Measurements from ENCODE around the gene MYO3A.

Gene MYO3A

DNA sequence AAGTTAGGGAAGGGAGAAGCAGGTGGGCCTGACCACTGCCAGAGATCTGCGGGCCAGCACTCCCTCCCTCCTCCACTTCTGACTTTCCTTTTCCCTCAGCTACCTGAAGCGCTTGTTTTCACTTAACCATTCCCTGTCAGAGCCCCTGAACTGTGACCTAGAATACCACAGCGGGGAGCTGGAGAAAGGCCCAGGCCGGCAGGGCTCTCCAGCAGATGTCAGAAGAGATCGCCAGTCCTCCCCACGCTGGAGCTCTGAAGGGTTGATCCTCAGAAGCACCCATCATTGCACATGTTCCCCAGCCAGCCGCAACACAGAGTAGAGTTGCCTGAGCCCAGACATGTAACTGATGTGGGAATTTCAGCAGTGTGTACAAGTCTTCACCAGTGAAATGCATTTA lies 238.1 kb downstream of the MYO3A start:
- H3K18ac ChIP-seq (ENCODE audit: low read length) = no peak overlapping the region
- H2AFZ ChIP-seq (ENCODE audit: low read length) = no peak overlapping the region
- H2AK5ac ChIP-seq (ENCODE audit: low read depth, low read length) = no peak overlapping the region
- H2BK12ac ChIP-seq (ENCODE audit: low read length) = no peak overlapping the region
- no peaks in the 10 kb centered on the region for H3K79me1 ChIP-seq (ENCODE audit: low read depth, low read length)
- H3K27me3 ChIP-seq (ENCODE audit: control insufficient read depth in 3 of 3, insufficient read depth in 3 of 3, low read depth in 1 of 3, low read length in 3 of 3) = no peaks in the 10 kb centered on the region
- H3K4ac ChIP-seq (ENCODE audit: low read length) = no peak overlapping the region
- DNase-seq (ENCODE audit: low spot score) = no peak
- H3K14ac ChIP-seq (ENCODE audit: low read length) = no peak overlapping the region
- no peak overlapping the region for H2BK15ac ChIP-seq (ENCODE audit: low read length)
- no peak overlapping the region for H3K23ac ChIP-seq (ENCODE audit: low read depth, low read length, poor library complexity)
- no peak overlapping the region for H3K27ac ChIP-seq (replicated peaks; ENCODE audit: low read length)
- no peak overlapping the region for H2BK120ac ChIP-seq (ENCODE audit: low read depth, low read length)
- no peak overlapping the region for H4K8ac ChIP-seq (ENCODE audit: low read depth, low read length)
- H2BK5ac ChIP-seq (ENCODE audit: low read length) = no peak overlapping the region
- no peak overlapping the region for H4K91ac ChIP-seq (ENCODE audit: low read depth, low read length, poor library complexity)
- no peak overlapping the region for H3K9ac ChIP-seq (ENCODE audit: low read depth, low read length, poor library complexity)
- no peak overlapping the region for H3K4me2 ChIP-seq (ENCODE audit: insufficient read depth, low read length, poor library complexity, severe bottlenecking)
- peaks cover 0 to 8% of the 10 kb centered on the region in 2 donors for H3K4me1 ChIP-seq (ENCODE audit: control insufficient read depth in 2 of 2, insufficient read depth in 1 of 2, low read depth in 1 of 2, low read length in 2 of 2)
- H3K36me3 ChIP-seq (replicated peaks in 1 of 2; ENCODE audit: control insufficient read depth in 2 of 2, insufficient read depth in 2 of 2, low read length in 2 of 2) = no peaks in the 10 kb centered on the region
- no CpG with 5 or more reads among the region's 7 CpGs for WGBS, 2 donors (ENCODE audit: extremely low coverage in 2 of 2, insufficient read length in 2 of 2, insufficient replicate concordance in 1 of 2)
- H3K9me3 ChIP-seq (replicated peaks in 1 of 2; ENCODE audit: control insufficient read depth in 2 of 2, insufficient read depth in 1 of 2, low read depth in 1 of 2, low read length in 2 of 2) = no peaks in the 10 kb centered on the region
- H3K4me3 ChIP-seq (ENCODE audit: low read length in 2 of 2) = no peak overlapping the region

DNA sequence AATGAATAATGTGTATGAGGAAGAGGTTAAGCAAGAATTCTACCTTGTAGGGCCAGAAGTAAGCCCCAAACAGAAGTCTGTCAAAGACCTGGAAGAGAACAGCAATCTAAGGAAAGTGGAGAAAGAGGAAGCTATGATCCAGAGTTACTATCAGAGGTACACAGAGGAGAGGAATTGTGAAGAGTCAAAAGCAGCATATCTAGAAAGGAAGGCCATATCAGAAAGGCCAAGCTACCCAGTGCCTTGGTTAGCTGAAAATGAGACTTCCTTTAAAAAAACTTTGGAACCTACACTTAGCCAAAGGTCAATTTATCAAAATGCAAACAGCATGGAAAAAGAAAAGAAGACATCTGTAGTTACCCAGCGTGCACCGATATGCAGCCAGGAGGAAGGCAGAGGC lies 239.8 kb downstream of the MYO3A start:
- H3K4me2 ChIP-seq (ENCODE audit: insufficient read depth, low read length, poor library complexity, severe bottlenecking) = no peak overlapping the region
- no peaks in the 10 kb centered on the region for H3K9me3 ChIP-seq (replicated peaks in 1 of 2; ENCODE audit: control insufficient read depth in 2 of 2, insufficient read depth in 1 of 2, low read depth in 1 of 2, low read length in 2 of 2)
- H2AFZ ChIP-seq (ENCODE audit: low read length) = no peak overlapping the region
- no peak overlapping the region for H4K8ac ChIP-seq (ENCODE audit: low read depth, low read length)
- no peak for DNase-seq (ENCODE audit: low spot score)
- H3K36me3 ChIP-seq (replicated peaks in 1 of 2; ENCODE audit: control insufficient read depth in 2 of 2, insufficient read depth in 2 of 2, low read length in 2 of 2) = no peaks in the 10 kb centered on the region
- WGBS, 2 donors (ENCODE audit: extremely low coverage in 2 of 2, insufficient read length in 2 of 2, insufficient replicate concordance in 1 of 2) = no CpG with 5 or more reads among the region's 2 CpGs
- no peak overlapping the region for H2AK5ac ChIP-seq (ENCODE audit: low read depth, low read length)
- no peak overlapping the region for H3K27ac ChIP-seq (replicated peaks; ENCODE audit: low read length)
- H3K14ac ChIP-seq (ENCODE audit: low read length) = no peak overlapping the region
- H3K23ac ChIP-seq (ENCODE audit: low read depth, low read length, poor library complexity) = no peak overlapping the region
- H3K4me1 ChIP-seq (ENCODE audit: control insufficient read depth in 2 of 2, insufficient read depth in 1 of 2, low read depth in 1 of 2, low read length in 2 of 2) = peaks cover 0 to 9% of the 10 kb centered on the region in 2 donors
- H3K4me3 ChIP-seq (ENCODE audit: low read length in 2 of 2) = no peak overlapping the region
- no peaks in the 10 kb centered on the region for H3K79me1 ChIP-seq (ENCODE audit: low read depth, low read length)
- H2BK120ac ChIP-seq (ENCODE audit: low read depth, low read length) = no peak overlapping the region
- no peak overlapping the region for H3K4ac ChIP-seq (ENCODE audit: low read length)
- H2BK5ac ChIP-seq (ENCODE audit: low read length) = no peak overlapping the region
- H3K9ac ChIP-seq (ENCODE audit: low read depth, low read length, poor library complexity) = no peak overlapping the region
- no peaks in the 10 kb centered on the region for H3K27me3 ChIP-seq (ENCODE audit: control insufficient read depth in 3 of 3, insufficient read depth in 3 of 3, low read depth in 1 of 3, low read length in 3 of 3)
- H2BK15ac ChIP-seq (ENCODE audit: low read length) = no peak overlapping the region
- H3K18ac ChIP-seq (ENCODE audit: low read length) = no peak overlapping the region
- no peak overlapping the region for H2BK12ac ChIP-seq (ENCODE audit: low read length)
- no peak overlapping the region for H4K91ac ChIP-seq (ENCODE audit: low read depth, low read length, poor library complexity)

DNA sequence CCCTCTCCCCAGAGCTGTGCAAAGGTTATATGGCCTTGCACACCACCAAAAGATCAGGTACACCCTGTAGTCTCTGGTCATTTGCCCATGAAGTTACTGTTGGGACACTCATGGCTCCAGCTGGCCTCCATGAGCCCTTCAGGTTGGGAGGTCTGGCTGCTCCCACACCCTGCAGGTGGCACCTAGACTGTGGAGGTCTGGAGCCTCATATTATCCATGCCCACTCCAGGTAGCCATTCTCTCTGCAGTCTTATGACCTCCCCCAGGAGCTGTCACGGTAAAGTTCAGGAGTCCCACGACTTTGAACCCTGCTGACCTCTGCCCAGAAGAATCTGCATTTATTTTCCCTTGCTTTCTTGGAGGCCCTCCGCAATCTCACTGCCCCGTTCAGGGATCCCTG lies 243.3 kb downstream of the MYO3A start:
- no peak overlapping the region for H3K23ac ChIP-seq (ENCODE audit: low read depth, low read length, poor library complexity)

DNA sequence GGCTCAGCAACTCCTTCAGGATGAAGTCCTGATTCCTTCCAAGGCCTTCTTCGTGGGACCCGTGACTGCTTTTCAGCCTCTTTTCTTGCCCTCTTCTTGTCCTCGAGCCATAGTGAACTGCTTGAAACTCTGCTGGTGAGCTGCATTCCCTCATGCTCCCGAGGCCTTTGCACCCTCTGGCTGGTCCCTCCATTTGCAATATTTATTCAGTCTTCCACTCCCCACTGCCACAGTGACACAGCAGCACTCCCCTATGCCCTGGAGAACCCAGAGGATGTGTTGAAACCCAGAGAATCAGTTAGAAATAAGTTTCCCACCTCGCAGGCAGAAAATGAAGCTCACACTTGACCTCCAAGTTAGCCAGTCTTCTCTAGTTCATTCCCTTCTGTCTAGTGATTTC lies 260.2 kb downstream of the MYO3A start:
- no peak for DNase-seq (ENCODE audit: low spot score)
- Histone ChIP-seq H3K4me2 (ENCODE audit: insufficient read depth, low read length, poor library complexity, severe bottlenecking) (no peak overlapping the region), H3K27ac (replicated peaks; ENCODE audit: low read length) (no peak overlapping the region), H2BK5ac (ENCODE audit: low read length) (no peak overlapping the region), H2BK15ac (ENCODE audit: low read length) (no peak overlapping the region), H4K8ac (ENCODE audit: low read depth, low read length) (no peak overlapping the region), H2BK12ac (ENCODE audit: low read length) (no peak overlapping the region), H3K4ac (ENCODE audit: low read length) (no peak overlapping the region), H3K27me3 (ENCODE audit: control insufficient read depth in 3 of 3, insufficient read depth in 3 of 3, low read depth in 1 of 3, low read length in 3 of 3) (no peaks in the 10 kb centered on the region), H3K9me3 (replicated peaks in 1 of 2; ENCODE audit: control insufficient read depth in 2 of 2, insufficient read depth in 1 of 2, low read depth in 1 of 2, low read length in 2 of 2) (no peaks in the 10 kb centered on the region), H3K4me1 (ENCODE audit: control insufficient read depth in 2 of 2, insufficient read depth in 1 of 2, low read depth in 1 of 2, low read length in 2 of 2) (no peaks in the 10 kb centered on the region), H2AK5ac (ENCODE audit: low read depth, low read length) (no peak overlapping the region), H3K4me3 (ENCODE audit: low read length in 2 of 2) (no peak overlapping the region), H3K79me1 (ENCODE audit: low read depth, low read length) (no peaks in the 10 kb centered on the region), H3K36me3 (replicated peaks in 1 of 2; ENCODE audit: control insufficient read depth in 2 of 2, insufficient read depth in 2 of 2, low read length in 2 of 2) (no peaks in the 10 kb centered on the region), H3K23ac (ENCODE audit: low read depth, low read length, poor library complexity) (no peak overlapping the region), H2AFZ (ENCODE audit: low read length) (no peak overlapping the region), H2BK120ac (ENCODE audit: low read depth, low read length) (no peak overlapping the region), H4K91ac (ENCODE audit: low read depth, low read length, poor library complexity) (no peak overlapping the region), H3K9ac (ENCODE audit: low read depth, low read length, poor library complexity) (no peak overlapping the region), H3K14ac (ENCODE audit: low read length) (no peak overlapping the region), H3K18ac (ENCODE audit: low read length) (no peak overlapping the region)
- no CpG with 5 or more reads among the region's 5 CpGs for WGBS, 2 donors (ENCODE audit: extremely low coverage in 2 of 2, insufficient read length in 2 of 2, insufficient replicate concordance in 1 of 2)

More for the DNA sequence above, 243.3 kb downstream of the MYO3A start:
- no peaks in the 10 kb centered on the region for H3K79me1 ChIP-seq (ENCODE audit: low read depth, low read length)
- no peaks in the 10 kb centered on the region for H3K9me3 ChIP-seq (replicated peaks in 1 of 2; ENCODE audit: control insufficient read depth in 2 of 2, insufficient read depth in 1 of 2, low read depth in 1 of 2, low read length in 2 of 2)
- no peak overlapping the region for H3K4ac ChIP-seq (ENCODE audit: low read length)
- H3K4me3 ChIP-seq (ENCODE audit: low read length in 2 of 2) = no peak overlapping the region
- H2BK12ac ChIP-seq (ENCODE audit: low read length) = no peak overlapping the region
- H3K14ac ChIP-seq (ENCODE audit: low read length) = no peak overlapping the region
- no peak overlapping the region for H2AFZ ChIP-seq (ENCODE audit: low read length)
- no peak overlapping the region for H2BK15ac ChIP-seq (ENCODE audit: low read length)
- no peak overlapping the region for H2BK120ac ChIP-seq (ENCODE audit: low read depth, low read length)
- no peak overlapping the region for H3K18ac ChIP-seq (ENCODE audit: low read length)
- no peaks in the 10 kb centered on the region for H3K36me3 ChIP-seq (replicated peaks in 1 of 2; ENCODE audit: control insufficient read depth in 2 of 2, insufficient read depth in 2 of 2, low read length in 2 of 2)
- peaks cover 0 to 3% of the 10 kb centered on the region in 2 donors for H3K4me1 ChIP-seq (ENCODE audit: control insufficient read depth in 2 of 2, insufficient read depth in 1 of 2, low read depth in 1 of 2, low read length in 2 of 2)
- no peak overlapping the region for H4K91ac ChIP-seq (ENCODE audit: low read depth, low read length, poor library complexity)
- H2BK5ac ChIP-seq (ENCODE audit: low read length) = no peak overlapping the region
- no peak overlapping the region for H4K8ac ChIP-seq (ENCODE audit: low read depth, low read length)
- no peak overlapping the region for H3K27ac ChIP-seq (replicated peaks; ENCODE audit: low read length)
- no peak overlapping the region for H3K4me2 ChIP-seq (ENCODE audit: insufficient read depth, low read length, poor library complexity, severe bottlenecking)
- WGBS, 2 donors (ENCODE audit: extremely low coverage in 2 of 2, insufficient read length in 2 of 2, insufficient replicate concordance in 1 of 2) = no CpG with 5 or more reads among the region's 4 CpGs
- DNase-seq (ENCODE audit: low spot score) = no peak
- H2AK5ac ChIP-seq (ENCODE audit: low read depth, low read length) = no peak overlapping the region
- no peak overlapping the region for H3K9ac ChIP-seq (ENCODE audit: low read depth, low read length, poor library complexity)
- H3K27me3 ChIP-seq (ENCODE audit: control insufficient read depth in 3 of 3, insufficient read depth in 3 of 3, low read depth in 1 of 3, low read length in 3 of 3) = no peaks in the 10 kb centered on the region

All from neuronal stem cell (in vitro differentiated cells).